HG03457 (cell line): ENCODE results near the gene PDE4D.

Experiments used
- ATAC-seq: cut with Tn5 transposase; IDR thresholded peaks from one replicate; pipeline ENCODE4 v1.9.1; 2021; ENCODE audit warnings: moderate number of reproducible peaks; ENCODE audit not compliant: unreplicated experiment

Gene PDE4D

DNA sequence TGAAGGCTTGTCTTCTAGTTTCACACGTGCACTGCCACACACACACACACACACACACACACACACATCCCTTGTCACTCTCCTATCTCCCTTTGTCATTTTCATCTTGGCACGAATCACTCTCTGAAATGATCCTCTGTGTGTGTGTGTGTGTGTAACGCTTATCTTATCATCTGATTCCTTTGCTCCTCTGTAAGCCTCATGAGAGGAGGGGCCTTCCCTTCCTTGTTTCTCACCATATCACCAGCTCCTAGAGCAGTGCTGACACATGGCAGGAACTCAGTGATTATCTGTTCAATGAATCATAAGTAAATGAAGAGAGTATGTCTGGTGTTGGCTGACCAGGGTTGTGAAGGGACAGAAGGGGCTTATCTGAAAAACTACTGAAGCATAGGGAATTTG is 53.3 kb downstream of the PDE4D start:
- no peak for ATAC-seq

- no peak for ATAC-seq
Measured at GRCh38 chr5:59838989-59839388, 54.5 kb downstream of the PDE4D start.

DNA sequence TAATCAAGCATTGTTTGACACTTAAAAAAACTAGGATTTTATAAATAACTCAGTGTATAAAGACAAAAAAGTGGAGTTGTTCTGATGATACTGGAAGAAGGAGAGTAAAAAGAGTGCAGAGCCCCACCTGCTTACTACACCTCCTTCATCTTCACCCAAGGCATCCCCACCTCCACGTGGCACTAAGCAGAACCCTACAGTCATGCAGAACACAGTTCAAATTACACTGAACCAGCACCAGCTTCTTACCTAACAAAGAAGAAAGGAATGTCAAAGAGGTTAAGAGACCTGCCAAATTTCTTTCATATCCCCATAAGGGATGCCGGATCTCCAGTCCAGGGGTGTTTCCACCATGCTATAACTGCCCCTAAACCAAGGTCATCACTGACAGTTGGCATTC is 55.5 kb downstream of the PDE4D start:
- no peak for ATAC-seq

- no peak for ATAC-seq
Measured at GRCh38 chr5:59837071-59837470, 56.5 kb downstream of the PDE4D start.

- no peak for ATAC-seq
Measured at GRCh38 chr5:59835800-59836199, 57.7 kb downstream of the PDE4D start.

GRCh38 chr5:59833448-59833847 is 60.1 kb downstream of the PDE4D start:
- no peak for ATAC-seq

DNA sequence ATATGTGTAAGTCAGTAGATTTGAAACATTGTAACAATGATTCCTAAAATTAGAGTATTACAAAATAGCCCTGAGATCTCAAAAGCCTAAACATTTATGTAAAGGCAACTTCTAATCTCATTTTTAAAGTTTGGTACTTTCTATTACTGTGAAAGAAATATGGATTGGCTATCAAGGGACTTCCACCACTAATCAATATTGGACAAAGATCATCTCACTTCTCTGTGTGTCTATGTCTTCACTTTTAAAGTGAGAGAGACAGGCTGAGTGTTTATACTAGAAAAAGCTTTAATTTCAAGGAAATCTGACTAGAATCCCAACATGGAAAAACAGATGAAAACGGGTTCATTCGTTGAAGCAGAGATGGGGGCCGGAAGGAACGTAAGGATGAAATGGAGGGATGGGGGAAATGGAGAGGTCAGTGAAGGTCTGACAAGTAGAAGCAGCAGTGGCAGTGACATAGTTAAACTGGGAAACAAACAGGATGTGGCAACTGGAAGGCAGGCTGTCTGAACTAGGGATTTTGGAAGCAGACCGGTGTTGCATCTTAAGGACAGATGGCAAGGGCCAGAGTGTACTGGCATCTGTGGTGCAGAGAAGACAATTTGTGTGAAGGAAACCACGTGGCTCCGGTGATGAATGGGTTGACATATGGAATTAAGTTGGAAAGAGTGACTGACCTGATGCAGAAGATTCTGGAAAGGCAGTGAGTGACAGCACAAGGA is 60.8 kb downstream of the PDE4D start:
- no peak for ATAC-seq

DNA sequence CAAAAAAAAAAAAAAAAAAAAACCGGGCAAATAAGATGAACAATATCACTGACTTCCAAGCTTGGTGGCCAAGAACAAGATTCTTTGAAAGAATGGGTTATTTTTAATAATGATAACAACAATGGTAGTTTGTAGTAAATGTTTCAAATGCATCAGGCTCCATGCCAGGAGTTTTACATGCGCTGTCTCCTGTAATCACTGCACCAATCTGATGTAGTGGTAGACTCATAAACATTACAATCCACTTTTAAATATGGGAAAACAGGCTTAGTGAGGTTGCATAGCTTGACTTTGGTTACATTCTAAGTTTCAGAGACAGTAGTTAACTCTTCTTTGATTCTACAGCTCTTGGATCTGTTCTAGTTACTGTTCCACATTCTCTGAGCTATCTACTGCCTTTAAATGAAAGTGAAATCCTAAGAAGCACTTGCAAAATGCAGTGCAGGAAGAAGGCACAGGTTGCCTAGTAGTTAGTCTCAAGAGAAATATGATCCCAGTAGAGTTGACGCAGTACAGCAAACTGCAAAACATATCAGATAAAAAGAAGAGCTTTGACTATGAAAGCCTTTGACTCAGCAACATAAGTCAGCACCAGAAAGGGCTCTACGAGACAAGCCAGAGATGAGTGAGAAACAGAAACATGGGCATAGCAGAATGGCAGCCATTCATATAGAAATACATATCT is 62.1 kb downstream of the PDE4D start:
- ATAC-seq: no peak

DNA sequence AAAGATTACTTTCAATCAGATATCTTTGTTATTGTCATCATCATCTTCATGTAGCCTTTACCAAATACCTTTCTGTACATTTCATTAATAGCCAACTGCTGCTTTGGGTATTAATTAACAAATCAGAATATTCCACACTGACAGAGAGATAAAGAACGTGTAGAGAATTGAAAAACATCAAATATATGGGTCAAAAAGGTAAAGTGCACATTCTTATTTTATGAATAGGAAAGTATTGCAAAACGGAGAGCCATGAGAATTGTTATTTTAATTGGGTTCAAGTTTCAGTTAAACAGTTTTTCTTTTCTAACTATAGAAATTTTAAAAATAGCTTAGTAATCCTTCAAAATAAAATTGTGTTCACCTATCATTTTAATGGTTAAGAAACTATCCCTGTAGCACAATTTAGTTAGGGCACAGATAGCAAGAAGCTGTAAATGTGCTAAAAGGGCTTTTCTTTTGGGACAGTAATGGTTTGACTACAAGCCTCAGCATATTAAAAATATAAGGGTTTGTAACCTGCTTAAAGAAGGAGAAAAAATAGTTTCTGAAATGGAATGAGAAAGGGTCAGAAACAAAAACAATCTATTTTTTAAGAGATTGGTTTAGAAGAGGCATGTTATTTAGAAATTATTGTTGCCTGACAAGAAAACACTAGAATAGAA is 62.9 kb downstream of the PDE4D start:
- no peak for ATAC-seq

GRCh38 chr5:59829922-59830321 is 63.6 kb downstream of the PDE4D start:
- no peak for ATAC-seq

DNA sequence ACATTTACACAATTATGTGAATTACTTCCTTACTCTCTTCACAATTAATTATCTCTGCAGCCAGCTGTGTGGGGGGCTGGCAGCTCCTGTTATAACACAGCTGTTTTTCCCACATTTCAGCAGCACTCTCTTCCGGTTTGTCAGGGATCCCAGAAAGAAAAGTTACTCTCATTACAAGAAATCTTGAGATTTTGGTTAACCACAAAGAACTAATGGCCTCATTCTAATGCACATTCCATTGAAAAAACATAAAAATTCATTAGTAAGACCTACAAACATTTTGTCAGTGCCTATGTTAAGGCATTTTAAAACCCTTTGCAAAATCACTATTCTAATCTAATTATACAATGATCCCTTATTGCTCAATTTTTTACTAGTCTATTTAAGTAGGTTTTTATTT is 64.1 kb downstream of the PDE4D start:
- ATAC-seq: no peak

DNA sequence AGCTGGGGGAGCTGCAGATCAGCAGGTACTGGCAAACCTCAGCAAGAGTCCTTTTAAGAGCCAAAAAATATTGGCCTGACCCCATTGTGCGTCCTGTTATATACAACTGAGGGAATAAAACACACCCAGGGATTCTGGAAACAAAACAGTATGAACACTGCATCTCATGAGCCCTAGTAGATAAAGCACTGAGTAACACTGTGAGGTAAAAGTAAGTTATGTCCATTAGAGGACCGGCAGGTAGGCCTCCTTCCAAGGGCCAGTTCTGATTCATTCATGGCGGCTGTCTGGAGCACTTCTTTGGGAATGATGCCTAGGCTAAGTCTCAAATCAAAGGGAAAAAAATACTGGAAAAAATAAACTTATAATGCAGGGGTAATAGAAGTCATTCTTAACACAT is 64.9 kb downstream of the PDE4D start:
- ATAC-seq: no peak

- ATAC-seq: no peak
Measured at GRCh38 chr5:59826996-59827395, 66.5 kb downstream of the PDE4D start.

GRCh38 chr5:59823420-59823819 is 70.1 kb downstream of the PDE4D start:
- no peak for ATAC-seq

DNA sequence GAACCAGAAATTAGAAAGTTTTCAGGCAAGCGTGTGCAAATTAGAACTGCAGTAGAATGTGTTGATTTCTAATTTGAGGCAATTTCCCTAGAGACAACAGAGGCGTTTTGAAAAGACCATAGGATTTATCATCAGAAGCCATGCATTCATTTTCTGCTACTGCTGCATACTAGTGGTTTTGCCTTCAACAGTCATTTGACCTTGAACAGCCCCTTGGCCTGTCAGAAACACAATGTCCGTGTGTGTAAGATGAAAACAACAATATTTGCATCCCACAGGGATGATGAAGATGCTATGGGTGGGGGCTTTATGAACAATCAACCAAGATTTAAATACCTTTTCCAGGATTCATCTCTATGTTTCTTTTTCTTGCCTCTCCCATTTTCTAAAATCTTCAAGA is 73.7 kb downstream of the PDE4D start:
- no peak for ATAC-seq

- ATAC-seq: no peak
Measured at GRCh38 chr5:59817536-59817935, 76.0 kb downstream of the PDE4D start.

DNA sequence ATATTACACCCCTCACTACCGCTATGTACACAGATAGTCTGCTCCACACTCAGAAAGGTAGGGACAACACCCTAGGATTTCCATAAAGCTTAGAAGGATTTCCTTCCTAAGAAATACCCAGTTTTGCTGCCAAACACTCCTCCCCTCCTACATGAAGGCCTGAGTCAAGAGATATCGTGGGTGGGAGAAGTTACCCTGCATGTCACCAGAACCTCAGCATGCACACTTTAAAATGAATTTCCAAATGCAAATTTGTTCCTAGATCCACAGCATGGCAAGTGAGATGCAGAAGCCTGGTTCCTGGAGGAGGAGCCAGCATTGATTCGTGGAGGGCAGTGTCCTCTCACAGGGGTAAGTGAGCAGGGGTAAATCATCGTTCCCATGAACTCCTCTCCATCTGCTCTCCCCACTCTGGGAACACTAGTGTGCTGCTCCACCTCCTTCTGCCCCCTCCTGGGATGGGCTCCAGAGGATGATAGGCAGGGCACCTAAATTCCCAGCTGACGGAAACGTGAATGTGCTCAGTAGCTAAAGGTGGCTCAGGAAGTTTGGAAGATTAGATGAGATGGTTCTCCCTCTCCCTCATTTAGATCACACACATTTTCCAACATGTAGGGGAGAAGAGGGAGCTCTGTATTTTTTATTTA is 76.7 kb downstream of the PDE4D start:
- ATAC-seq: no peak

DNA sequence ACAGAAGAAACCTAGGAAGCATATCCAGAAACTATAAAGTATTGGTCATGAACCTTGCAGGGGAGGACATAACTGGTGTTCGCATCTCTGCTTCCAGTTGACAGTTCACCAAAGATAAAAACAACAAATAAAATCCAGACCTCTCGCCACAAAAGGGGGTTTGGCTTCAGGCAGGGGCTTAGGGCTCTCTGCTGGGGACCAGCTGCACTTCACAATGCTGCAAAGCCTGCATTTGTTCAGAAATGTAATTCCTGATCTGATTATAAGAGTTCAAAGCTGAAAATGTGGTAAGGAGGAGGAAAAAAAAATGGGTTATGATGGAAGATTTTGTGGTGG is 79.0 kb downstream of the PDE4D start:
- no peak for ATAC-seq

- peak; percentile 63 for ATAC-seq
Measured at GRCh38 chr5:59813761-59814536, 79.6 kb downstream of the PDE4D start.

DNA sequence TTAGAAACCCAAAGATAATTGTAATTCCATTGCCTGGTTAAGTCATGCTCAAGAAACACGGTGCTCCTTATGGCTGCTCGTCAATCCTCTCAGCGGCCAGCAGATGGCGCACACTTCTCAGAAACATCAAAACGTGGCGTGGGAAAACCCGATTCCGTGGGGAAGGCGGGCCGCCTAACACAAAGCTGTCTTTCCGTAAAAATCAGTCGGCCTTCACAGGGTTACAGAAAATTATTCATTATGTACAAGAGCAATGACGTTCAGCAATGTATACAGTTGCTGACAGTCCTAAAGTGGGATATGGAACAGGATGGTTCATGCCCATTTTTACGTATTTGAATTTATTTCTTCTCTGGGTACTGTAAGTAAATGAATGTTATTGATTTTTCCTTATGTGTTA is 83.5 kb downstream of the PDE4D start:
- no peak for ATAC-seq

DNA sequence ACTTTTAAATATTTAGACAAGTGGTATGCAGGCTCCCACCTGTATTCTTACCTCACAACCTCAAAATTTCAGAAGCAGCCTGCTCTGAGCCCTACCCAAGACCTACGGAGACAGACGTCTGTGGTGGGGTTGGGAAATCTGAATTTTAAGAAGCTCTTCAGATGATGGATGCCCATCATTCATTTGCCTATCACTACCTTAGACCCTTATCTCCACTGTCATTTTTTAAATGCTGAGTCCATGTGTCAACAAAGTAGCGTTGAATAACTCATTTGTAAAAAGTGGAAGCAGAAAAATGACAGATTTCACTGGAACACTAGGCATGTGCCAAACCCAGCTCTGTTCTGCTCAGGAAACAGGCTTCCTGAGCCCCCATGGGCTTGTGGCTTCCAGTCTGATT is 85.7 kb downstream of the PDE4D start:
- ATAC-seq: no peak
